Stomach (tissue), 4 donors: ENCODE data around the gene TCAIM.

Experiments used
- EP300 ChIP-seq: sonication (generic); formaldehyde crosslinking; IDR thresholded peaks from one replicate; pipeline ENCODE4 v1.6.1; 2017; ENCODE audit warnings: antibody characterized with exemption
- TF ChIP-seq, protein P1 (sequence below), 7 experiments: fragments of 450-650 bp in 4 of 7; fragments of 200-600 bp in 3 of 7; sonication (generic) in 3 of 7; IDR thresholded peaks; one replicate each; pipeline ENCODE4 v1.5.1; 2016 to 2019; ENCODE audit warnings: antibody characterized with exemption in 7 of 7, control low read depth in 2 of 7, mild to moderate bottlenecking in 1 of 7

GRCh38 chr3:44353355-44353924 is 14.9 kb downstream of the TCAIM start:
- TF ChIP-seq, protein P1, sequence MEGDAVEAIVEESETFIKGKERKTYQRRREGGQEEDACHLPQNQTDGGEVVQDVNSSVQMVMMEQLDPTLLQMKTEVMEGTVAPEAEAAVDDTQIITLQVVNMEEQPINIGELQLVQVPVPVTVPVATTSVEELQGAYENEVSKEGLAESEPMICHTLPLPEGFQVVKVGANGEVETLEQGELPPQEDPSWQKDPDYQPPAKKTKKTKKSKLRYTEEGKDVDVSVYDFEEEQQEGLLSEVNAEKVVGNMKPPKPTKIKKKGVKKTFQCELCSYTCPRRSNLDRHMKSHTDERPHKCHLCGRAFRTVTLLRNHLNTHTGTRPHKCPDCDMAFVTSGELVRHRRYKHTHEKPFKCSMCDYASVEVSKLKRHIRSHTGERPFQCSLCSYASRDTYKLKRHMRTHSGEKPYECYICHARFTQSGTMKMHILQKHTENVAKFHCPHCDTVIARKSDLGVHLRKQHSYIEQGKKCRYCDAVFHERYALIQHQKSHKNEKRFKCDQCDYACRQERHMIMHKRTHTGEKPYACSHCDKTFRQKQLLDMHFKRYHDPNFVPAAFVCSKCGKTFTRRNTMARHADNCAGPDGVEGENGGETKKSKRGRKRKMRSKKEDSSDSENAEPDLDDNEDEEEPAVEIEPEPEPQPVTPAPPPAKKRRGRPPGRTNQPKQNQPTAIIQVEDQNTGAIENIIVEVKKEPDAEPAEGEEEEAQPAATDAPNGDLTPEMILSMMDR (IDR thresholded peaks at IDR 0.05) = no peak
- no peak for TF ChIP-seq EP300
